Calu3 (cell line): ENCODE measurements around the gene ASB10. TPM values are rescaled to one million over a fixed set of nuclear protein-coding genes. Genes with fewer than 3 reads are reported as not detected.

Experiments used
- BruUV-seq: library from RNA; stranded (reverse); fragments of 400-500 nt; replicated peaks from 2 replicates; lab custom pipeline; 2021; lab: Mats Ljungman, UMichigan
- CTCF ChIA-PET: fragments of 300-600 bp; sonication (Branson Sonifier 250); formaldehyde crosslinking; loops from one replicate; lab custom pipeline; 2022; ENCODE audit warnings: antibody characterized with exemption; lab: Charles Lee
- DNase-seq: peaks from one replicate; pipeline ENCODE4 v3.0.0; 2022
- H3K27ac Mint-ChIP-seq: one replicate; pipeline ENCODE4 v1.8.0; 2022; ENCODE audit warnings: mixed read lengths; ENCODE audit not compliant: unreplicated experiment
- H3K27me3 Mint-ChIP-seq: one replicate; pipeline ENCODE4 v1.8.0; 2022; ENCODE audit warnings: mixed read lengths; ENCODE audit not compliant: unreplicated experiment
- H3K36me3 Mint-ChIP-seq: one replicate; pipeline ENCODE4 v1.8.0; 2022; ENCODE audit warnings: mild to moderate bottlenecking, moderate library complexity, mixed read lengths; ENCODE audit not compliant: insufficient read depth, unreplicated experiment
- H3K4me1 Mint-ChIP-seq: one replicate; pipeline ENCODE4 v1.8.0; 2022; ENCODE audit warnings: mild to moderate bottlenecking, low read depth, mixed read lengths; ENCODE audit not compliant: unreplicated experiment
- H3K4me3 Mint-ChIP-seq: one replicate; pipeline ENCODE4 v1.8.0; 2022; ENCODE audit warnings: mild to moderate bottlenecking, low read depth, moderate library complexity, mixed read lengths; ENCODE audit not compliant: unreplicated experiment
- H3K9me3 Mint-ChIP-seq: one replicate; pipeline ENCODE4 v1.8.0; 2022; ENCODE audit warnings: low read depth, mixed read lengths; ENCODE audit not compliant: unreplicated experiment
- intact Hi-C: fragments of 100-400 bp; cut with micrococcal nuclease; formaldehyde crosslinking; loops from one replicate; pipeline ENCODE4 v1.10.0; 2022; ENCODE audit not compliant: unreplicated experiment
- total RNA-seq: library from RNA; stranded (reverse); gene quantifications from 2 replicates; pipeline ENCODE4 v1.2.3, GENCODE V29; 2022
- TF ChIP-seq, protein P1 (sequence below): fragments of 200-600 bp; IDR thresholded peaks from one replicate; pipeline ENCODE4 v1.8.0; 2022; ENCODE audit warnings: antibody characterized with exemption; ENCODE audit not compliant: unreplicated experiment

Gene ASB10
- total RNA-seq, 1 experiment from 2014 or later = not detected

DNA sequence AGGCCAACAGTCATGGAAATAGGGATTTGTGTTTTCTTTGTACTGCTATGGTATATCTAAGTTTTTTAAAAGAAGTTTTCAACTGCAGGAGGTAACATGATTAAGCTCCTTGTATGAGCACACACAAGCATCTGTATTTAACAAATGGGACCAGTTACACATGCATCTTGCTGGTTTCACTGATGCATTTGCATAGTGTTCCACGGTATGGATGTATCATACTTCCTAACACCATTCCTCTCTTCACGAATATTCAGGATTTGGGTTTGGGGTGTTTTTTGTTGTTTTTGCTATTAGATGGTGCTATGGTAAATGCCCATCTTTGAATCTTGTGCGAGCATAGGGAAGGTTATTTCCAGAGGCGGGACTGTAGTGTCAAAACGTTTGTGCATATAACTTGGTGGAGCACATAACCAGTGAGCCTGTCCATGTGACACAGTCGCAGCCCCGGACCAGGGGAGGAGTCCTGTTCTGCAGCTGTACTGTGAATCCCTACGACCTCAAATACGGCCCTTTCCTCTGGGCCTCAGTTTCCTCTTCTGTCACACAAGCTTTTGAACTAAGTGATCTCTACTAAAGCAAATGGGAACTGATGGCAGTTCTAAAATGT is 21.3 kb upstream of the ASB10 start:
- TF ChIP-seq, protein P1, sequence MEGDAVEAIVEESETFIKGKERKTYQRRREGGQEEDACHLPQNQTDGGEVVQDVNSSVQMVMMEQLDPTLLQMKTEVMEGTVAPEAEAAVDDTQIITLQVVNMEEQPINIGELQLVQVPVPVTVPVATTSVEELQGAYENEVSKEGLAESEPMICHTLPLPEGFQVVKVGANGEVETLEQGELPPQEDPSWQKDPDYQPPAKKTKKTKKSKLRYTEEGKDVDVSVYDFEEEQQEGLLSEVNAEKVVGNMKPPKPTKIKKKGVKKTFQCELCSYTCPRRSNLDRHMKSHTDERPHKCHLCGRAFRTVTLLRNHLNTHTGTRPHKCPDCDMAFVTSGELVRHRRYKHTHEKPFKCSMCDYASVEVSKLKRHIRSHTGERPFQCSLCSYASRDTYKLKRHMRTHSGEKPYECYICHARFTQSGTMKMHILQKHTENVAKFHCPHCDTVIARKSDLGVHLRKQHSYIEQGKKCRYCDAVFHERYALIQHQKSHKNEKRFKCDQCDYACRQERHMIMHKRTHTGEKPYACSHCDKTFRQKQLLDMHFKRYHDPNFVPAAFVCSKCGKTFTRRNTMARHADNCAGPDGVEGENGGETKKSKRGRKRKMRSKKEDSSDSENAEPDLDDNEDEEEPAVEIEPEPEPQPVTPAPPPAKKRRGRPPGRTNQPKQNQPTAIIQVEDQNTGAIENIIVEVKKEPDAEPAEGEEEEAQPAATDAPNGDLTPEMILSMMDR = no peak

DNA sequence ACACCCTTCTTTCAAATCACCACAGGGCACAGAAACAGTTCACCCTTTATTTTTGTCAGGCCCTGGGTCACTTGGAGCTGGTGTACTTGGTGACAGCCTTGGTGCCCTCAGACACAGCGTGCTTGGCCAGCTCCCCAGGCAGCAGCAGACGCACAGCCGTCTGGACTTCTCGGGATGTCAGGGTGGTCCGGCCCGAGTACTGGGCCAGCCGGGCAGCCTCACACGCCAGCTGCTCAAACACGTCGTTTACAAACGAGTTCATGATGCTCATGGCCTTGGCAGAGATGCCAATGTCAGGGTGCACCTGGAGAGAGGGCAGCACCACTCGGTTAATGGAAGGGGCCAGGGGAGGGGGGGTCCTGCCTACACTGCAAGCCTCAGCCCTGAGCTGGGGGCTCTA is 20.8 kb upstream of the ASB10 start:
- Mint-ChIP-seq H3K27ac (no peak overlapping the region), H3K4me3 (no peak overlapping the region), H3K9me3 (no peaks in the 10 kb centered on the region), H3K27me3 (no peaks in the 10 kb centered on the region), H3K4me1 (no peaks in the 10 kb centered on the region), H3K36me3 (no peaks in the 10 kb centered on the region)
- intact Hi-C loops = no loop called here
- BruUV-seq = no TSS peak
- DNase-seq = no peak
- TF ChIP-seq, protein P1 = no peak
- CTCF ChIA-PET = no interaction called here

More for the DNA sequence above, 21.3 kb upstream of the ASB10 start:
- H3K27me3 Mint-ChIP-seq = no peaks in the 10 kb centered on the region
- H3K27ac Mint-ChIP-seq = no peak overlapping the region
- CTCF ChIA-PET = no interaction called here
- no peak for DNase-seq
- no peaks in the 10 kb centered on the region for H3K4me1 Mint-ChIP-seq
- H3K4me3 Mint-ChIP-seq = no peak overlapping the region
- H3K36me3 Mint-ChIP-seq = no peaks in the 10 kb centered on the region
- no peaks in the 10 kb centered on the region for H3K9me3 Mint-ChIP-seq
- no TSS peak for BruUV-seq
- intact Hi-C loops = no loop called here

- TF ChIP-seq, protein P1 = no peak
- intact Hi-C loops = no loop called here
- CTCF ChIA-PET = no interaction called here
- BruUV-seq = no TSS peak
- Mint-ChIP-seq H3K4me1 (no peaks in the 10 kb centered on the region), H3K9me3 (no peaks in the 10 kb centered on the region), H3K4me3 (no peak overlapping the region), H3K36me3 (no peaks in the 10 kb centered on the region), H3K27me3 (no peaks in the 10 kb centered on the region), H3K27ac (no peak overlapping the region)
- no peak for DNase-seq
These were observed 20.3 kb upstream of the ASB10 start for GRCh38 chr7:151207315-151207714.

DNA sequence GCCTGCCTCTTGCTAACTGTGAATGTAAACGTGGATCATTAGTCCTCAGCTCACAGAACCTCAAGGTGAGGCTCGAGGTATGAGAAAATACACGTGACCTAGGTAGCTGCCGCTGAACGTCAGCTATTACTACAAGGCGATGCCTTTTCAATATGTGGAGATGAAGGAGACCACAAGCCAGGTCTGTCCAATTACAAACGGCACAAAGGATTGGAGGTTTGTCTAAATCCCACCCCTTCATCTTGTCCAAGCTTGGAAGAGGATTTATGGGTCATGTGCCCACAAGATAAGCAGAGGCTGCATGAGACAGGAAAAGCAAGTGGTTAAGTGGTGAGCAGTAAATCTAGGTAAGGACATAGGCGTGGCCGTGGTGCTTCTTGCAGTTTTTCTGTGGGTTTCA is 19.9 kb upstream of the ASB10 start:
- Mint-ChIP-seq H3K27ac (no peak overlapping the region), H3K36me3 (no peaks in the 10 kb centered on the region), H3K4me1 (no peaks in the 10 kb centered on the region), H3K9me3 (no peaks in the 10 kb centered on the region), H3K27me3 (no peaks in the 10 kb centered on the region), H3K4me3 (no peak overlapping the region)
- CTCF ChIA-PET = no interaction called here
- BruUV-seq = no TSS peak
- TF ChIP-seq, protein P1 = no peak
- intact Hi-C loops = no loop called here
- DNase-seq = no peak
